HG03520 (cell line): ENCODE results near the gene TRIM38.
"Not testable (repeated sequence)": the region's sequence is repeated elsewhere in the genome, so short reads cannot be mapped to it uniquely, and the experiment has no call there.

Source experiments
- ATAC-seq: cut with Tn5 transposase; IDR thresholded peaks from one replicate; pipeline ENCODE4 v1.9.1; 2021; ENCODE audit warnings: mild to moderate bottlenecking, moderate library complexity; ENCODE audit not compliant: unreplicated experiment

Gene TRIM38

DNA sequence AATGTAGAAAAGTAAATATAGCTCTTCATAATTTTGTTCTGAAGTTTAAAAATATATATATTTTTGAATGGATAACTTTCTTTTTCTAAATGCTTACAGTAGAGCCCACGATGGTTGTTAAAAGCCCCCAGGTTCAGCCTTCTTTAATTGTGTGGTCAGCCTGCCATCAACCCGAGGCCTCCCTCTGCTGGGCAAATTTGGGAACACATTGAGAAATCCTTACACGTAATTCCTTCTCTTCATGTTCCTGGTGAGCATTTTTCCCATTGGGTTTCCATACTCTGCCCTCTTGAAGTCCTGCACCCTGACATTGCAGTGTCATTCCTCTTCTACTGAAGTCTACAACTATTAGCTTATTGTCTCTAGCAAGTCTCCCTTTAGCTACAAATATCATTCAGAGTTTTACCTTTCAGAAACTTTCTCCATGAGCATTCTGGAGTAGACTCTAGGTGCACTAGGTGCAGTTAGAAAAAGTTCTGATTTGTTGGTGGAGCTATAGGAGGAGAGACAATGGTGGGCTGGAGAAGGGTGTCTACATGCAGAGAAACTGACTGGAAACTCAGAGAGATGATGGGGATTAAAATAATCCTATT lies 40.6 kb downstream of the TRIM38 start:
- ATAC-seq: no peak

GRCh38 chr6:26006086-26006939 lies 43.7 kb downstream of the TRIM38 start:
- ATAC-seq: no peak

DNA sequence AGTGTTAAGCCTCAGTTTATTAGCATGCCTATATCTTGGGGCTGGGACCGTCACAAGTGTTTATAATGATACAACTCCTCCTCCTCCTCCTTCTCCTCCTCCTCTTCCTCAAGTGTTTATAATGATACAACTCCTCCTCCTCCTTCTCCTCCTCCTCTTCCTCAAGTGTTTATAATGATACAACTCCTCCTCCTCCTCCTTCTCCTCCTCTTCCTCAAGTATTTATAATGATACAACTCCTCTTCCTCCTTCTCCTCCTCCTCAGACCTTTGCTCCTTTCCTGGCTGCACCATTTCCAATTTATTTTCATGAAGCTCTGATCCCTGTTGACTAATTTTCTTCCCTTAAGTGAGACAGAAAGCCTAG lies 44.3 kb downstream of the TRIM38 start:
- not testable (repeated sequence) for ATAC-seq

- no peak for ATAC-seq
Observed at GRCh38 chr6:26008470-26008869, 45.9 kb downstream of the TRIM38 start.

- no peak for ATAC-seq
Observed at GRCh38 chr6:26009817-26010216, 47.2 kb downstream of the TRIM38 start.

GRCh38 chr6:26012061-26012460 lies 49.5 kb downstream of the TRIM38 start:
- no peak for ATAC-seq

DNA sequence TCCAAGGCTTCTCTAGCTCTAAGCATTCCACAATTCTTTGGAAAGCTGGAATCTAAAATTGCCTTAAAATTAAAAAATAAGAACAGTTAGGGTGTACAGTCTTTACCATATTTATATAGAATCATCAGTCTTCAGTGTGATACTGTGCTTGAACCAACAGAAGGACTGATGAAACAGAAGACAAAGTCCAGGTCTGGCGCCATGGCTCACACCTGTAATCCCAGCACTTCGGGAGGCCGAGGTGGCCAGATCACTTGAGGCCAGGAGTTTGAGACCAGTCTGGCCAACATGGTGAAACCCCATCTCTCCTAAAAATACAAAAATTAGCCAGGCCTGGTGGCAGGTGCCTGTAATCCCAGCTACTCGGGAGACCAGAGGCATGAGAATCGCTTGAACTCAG lies 51.8 kb downstream of the TRIM38 start:
- ATAC-seq: not testable (repeated sequence)

- no peak for ATAC-seq
Observed at GRCh38 chr6:26016245-26016962, 53.8 kb downstream of the TRIM38 start.

DNA sequence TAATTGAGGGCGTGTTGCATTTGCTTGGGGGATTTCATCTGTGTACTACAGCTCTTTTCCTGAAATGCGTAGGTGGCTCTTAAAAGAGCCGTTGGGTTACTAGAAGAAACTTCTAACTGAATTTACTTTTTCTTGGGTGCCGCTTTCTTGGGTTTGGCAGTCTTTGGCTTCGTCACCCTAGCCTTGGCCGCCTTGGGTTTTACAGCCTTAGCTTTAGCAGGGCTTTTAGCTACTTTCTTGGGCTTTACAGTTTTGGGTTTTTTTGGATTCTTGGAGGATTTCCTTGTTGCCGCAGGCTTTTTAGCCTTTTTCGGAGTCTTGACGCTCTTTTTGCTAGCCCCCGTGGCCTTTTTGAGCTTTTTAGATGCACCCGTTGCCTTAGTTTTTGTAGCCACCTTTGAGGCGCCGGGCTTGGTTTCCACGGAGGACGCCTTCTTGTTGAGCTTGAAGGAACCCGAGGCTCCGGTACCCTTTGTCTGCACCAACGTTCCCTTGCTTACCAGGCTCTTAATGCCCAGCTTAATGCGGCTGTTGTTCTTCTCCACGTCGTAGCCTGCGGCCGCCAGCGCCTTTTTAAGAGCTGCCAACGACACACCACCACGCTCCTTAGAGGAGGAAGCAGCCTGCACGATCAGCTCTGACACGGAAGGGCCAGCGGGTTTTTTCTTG lies 54.5 kb downstream of the TRIM38 start:
- ATAC-seq: no peak

- ATAC-seq: no peak
Observed at GRCh38 chr6:26017632-26017966, 55.0 kb downstream of the TRIM38 start.

DNA sequence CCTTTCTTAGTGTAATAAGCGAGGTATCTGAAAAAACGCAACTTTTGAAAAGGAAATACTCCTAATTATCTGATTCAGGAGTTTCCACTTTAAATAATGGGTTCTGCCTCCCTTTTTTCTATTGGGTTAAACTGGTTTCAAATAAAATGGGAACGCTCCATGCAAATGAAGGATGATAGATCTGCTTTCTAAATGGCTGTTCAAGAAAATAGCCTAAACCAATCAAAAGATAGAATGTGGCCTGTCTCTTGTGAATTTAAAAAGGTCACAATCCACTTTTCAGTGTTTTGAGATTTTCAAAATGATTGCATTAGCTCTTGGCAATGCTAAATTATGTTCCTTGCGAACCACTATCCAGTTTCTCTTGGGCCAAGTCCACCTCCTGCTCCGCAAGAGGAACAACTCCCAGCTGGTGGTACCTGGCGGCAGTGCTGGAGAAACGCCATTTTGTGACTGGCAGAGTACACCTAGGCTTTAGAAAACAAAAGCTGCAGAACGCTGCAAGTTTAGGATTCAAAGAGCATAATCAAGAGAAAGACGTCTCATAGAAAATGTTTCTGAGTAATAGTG lies 56.7 kb downstream of the TRIM38 start:
- no peak for ATAC-seq

DNA sequence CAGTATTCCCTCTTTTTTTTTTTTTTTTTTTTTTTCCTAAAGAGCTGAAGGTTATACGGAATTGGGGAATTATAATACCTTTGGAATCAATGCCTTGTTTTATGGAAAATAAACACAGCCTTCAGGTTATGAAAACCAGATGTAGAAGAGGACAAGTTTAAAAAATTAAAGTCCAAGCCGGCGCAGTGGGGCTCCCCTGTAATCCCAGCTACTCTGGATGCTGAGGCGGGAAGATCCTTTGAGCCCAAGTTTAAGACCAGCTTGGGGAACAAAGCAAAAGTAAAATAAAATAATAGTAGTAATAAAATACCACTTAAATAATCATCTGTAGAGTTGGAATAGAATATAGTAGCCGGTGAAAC lies 57.3 kb downstream of the TRIM38 start:
- no peak for ATAC-seq

DNA sequence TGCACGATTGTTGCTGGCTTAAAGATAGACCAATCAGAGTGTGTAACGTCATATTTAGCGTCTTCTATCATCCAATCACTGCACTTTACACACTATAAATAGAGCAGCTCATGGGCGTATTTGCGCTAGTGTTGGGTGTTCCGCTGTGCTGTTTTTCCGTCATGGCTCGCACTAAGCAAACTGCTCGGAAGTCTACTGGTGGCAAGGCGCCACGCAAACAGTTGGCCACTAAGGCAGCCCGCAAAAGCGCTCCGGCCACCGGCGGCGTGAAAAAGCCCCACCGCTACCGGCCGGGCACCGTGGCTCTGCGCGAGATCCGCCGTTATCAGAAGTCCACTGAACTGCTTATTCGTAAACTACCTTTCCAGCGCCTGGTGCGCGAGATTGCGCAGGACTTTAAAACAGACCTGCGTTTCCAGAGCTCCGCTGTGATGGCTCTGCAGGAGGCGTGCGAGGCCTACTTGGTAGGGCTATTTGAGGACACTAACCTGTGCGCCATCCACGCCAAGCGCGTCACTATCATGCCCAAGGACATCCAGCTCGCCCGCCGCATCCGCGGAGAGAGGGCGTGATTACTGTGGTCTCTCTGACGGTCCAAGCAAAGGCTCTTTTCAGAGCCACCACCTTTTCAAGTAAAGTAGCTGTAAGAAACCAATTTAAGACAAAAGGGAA lies 57.9 kb downstream of the TRIM38 start:
- ATAC-seq: peak; percentile 46

GRCh38 chr6:26021001-26021349 lies 58.4 kb downstream of the TRIM38 start:
- ATAC-seq: no peak

DNA sequence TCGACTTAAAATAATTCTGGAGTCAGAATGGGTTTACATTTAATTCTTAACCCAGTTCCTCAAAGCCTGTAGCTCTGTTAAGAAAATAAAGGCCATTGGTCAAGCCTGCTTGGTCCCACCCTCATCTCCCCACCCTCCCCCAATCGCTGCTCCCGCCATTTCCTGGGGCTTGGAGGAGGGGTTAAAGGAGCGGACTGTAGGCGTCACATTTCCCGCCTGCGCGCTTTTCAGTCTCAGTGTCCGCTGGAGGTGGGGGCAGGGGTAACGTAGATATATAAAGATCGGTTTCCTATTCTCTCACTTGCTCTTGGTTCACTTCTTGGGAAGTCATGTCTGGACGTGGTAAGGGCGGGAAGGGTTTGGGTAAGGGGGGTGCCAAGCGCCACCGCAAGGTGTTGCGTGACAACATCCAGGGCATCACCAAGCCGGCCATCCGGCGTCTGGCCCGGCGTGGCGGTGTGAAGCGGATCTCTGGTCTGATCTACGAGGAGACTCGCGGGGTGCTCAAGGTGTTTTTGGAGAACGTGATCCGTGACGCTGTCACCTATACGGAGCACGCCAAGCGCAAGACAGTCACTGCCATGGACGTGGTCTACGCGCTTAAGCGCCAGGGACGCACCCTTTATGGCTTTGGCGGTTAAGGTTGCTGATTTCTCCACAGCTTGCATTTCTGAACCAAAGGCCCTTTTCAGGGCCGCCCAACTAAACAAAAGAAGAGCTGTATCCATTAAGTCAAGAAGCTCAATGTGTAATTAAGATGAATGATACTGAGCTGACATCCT lies 58.9 kb downstream of the TRIM38 start:
- ATAC-seq: peak; percentile 42

DNA sequence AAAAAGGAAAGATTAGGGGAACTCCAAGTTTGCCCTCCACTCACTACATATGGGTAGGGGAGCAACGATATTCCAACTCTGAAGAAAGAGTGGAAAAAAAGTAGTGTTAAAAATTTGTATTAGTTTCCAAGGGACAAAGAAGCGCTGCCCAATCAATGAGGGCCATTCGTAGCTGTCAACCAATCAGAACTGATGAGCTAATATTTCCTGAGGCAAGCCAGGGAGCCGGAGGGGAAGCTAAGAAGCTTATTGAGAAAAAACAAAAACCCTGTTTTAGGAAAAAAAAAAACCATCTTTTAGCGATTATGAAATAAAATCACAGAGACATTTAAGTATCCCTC lies 59.5 kb downstream of the TRIM38 start:
- ATAC-seq: peak; percentile 6

DNA sequence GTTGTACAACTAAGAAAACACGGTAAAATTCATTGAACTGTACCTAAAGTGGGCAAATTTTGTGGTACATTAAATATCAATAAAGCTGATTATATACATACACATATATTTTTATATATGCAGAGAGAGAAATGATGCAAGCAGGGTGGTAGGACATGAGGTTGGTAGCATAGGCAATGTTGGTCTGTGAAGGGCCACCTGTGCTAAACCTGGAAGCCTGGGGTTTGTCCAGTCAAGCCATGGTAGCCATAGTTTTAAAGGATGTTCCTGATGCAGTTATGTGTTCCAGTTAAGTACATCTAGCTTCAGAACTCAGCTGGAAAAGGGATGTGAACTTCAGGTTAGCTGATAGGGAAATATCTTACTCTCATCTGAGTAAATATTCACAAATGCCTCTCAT lies 60.1 kb downstream of the TRIM38 start:
- ATAC-seq: no peak

DNA sequence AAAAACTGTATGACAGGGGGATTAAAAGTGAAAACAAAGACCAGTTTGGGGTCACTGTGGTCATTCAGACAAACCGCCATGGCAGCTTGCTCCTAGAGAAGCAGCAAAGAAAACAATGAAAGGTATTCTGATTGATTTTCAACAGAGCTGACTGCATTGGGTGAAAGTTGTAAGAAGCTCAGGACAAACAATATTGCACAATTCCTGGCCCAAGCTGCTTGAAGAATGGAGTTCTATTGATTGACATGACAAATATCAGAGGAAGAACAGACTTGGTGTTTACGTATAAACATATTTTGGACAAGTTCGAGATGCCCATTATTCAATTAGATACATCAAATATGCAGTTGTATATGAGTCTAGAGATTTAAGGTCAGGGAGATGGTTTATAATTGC lies 62.0 kb downstream of the TRIM38 start:
- no peak for ATAC-seq

- no peak for ATAC-seq
Observed at GRCh38 chr6:26025047-26025893, 62.7 kb downstream of the TRIM38 start.
